Ovary (tissue), 3 donors: ENCODE data around the gene INSR.

Experiments used
- EP300 ChIP-seq: sonication (generic); formaldehyde crosslinking; IDR thresholded peaks from one replicate; pipeline ENCODE4 v1.6.1; 2017; ENCODE audit warnings: antibody characterized with exemption
- POLR2A ChIP-seq: fragments of 450-650 bp; IDR thresholded peaks from one replicate; pipeline ENCODE4 v1.6.1; 2017; ENCODE audit warnings: antibody characterized with exemption, mild to moderate bottlenecking, moderate library complexity
- TF ChIP-seq, protein P1 (sequence below), 3 donors: fragments of 450-650 bp in 2 of 3; fragments of 200-600 bp in 1 of 3; IDR thresholded peaks; one replicate each; pipeline versions ENCODE4 v1.5.1 to v1.8.0; 2016 to 2022; ENCODE audit warnings: antibody characterized with exemption in 3 of 3, mild to moderate bottlenecking in 1 of 3
- donor health status: DM: no; HTN: no; CAD: no.

DNA sequence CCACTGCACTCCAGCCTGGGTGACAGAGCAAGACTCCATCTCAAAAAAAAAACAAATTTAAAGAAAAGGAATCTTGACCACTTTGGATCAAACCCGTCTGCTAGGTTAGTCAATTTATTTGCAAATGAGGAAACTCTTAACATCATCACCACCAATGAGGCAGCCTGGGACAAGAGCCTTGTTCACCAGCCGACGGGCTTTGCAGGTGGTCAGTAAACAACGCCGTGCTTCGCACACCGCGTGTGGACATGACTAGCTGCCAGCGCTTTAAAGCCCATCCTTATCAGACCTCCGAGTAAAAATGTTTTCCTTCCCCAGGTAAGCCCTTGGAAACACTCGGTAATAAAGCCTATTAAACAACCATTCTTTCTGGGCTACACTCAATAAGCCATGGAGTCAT lies 41.9 kb downstream of the INSR start:
- TF ChIP-seq POLR2A (no peak), EP300 (no peak)
- TF ChIP-seq, protein P1, sequence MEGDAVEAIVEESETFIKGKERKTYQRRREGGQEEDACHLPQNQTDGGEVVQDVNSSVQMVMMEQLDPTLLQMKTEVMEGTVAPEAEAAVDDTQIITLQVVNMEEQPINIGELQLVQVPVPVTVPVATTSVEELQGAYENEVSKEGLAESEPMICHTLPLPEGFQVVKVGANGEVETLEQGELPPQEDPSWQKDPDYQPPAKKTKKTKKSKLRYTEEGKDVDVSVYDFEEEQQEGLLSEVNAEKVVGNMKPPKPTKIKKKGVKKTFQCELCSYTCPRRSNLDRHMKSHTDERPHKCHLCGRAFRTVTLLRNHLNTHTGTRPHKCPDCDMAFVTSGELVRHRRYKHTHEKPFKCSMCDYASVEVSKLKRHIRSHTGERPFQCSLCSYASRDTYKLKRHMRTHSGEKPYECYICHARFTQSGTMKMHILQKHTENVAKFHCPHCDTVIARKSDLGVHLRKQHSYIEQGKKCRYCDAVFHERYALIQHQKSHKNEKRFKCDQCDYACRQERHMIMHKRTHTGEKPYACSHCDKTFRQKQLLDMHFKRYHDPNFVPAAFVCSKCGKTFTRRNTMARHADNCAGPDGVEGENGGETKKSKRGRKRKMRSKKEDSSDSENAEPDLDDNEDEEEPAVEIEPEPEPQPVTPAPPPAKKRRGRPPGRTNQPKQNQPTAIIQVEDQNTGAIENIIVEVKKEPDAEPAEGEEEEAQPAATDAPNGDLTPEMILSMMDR (IDR thresholded peaks at IDR 0.05): no peak
